ENCODE results near the gene GFPT2.
"Not testable (repeated sequence)": the region's sequence is repeated elsewhere in the genome, so short reads cannot be mapped to it uniquely, and the experiment has no call there.

Gene GFPT2

GRCh38 chr5:180304431-180305375 is 48.4 kb downstream of the GFPT2 start:
- TF ChIP-seq CTCF (IDR thresholded peaks at IDR 0.05; ENCODE audit: insufficient read depth, low read length, missing control alignments): no peak
- ChIA-PET POLR2A (no interaction called here), CTCF (interaction anchor here (1.2 to 6.5 kb wide), 5 partner anchors 11 to 213 kb away, joined by 3 to 70 read pairs (median 52); partner anchors contain the start of gene MAPK9)
- no peak for DNase-seq (ENCODE audit: low read depth, low spot score)
- no peak overlapping the region for H3K4me3 ChIP-seq (ENCODE audit: low read depth, low read length)

- no peak overlapping the region for H3K4me3 ChIP-seq (ENCODE audit: low read depth, low read length)
- ChIA-PET POLR2A (no interaction called here), CTCF (interaction anchor here (1.2 to 6.5 kb wide), 5 partner anchors 10 to 214 kb away, joined by 3 to 70 read pairs (median 52); partner anchors contain the start of gene MAPK9)
- DNase-seq (ENCODE audit: low read depth, low spot score): no peak
- TF ChIP-seq CTCF (IDR thresholded peaks at IDR 0.05; ENCODE audit: insufficient read depth, low read length, missing control alignments): no peak
These were observed 49.2 kb downstream of the GFPT2 start for GRCh38 chr5:180304016-180304292.

GRCh38 chr5:180303226-180304015 is 49.7 kb downstream of the GFPT2 start:
- DNase-seq (ENCODE audit: low read depth, low spot score): no peak
- CTCF ChIA-PET: interaction anchor here (1.2 to 6.5 kb wide), 5 partner anchors 9 to 214 kb away, joined by 3 to 70 read pairs (median 52); partner anchors contain the start of gene MAPK9
- POLR2A ChIA-PET: no interaction called here
- H3K4me3 ChIP-seq (ENCODE audit: low read depth, low read length): no peak overlapping the region
- TF ChIP-seq CTCF (IDR thresholded peaks at IDR 0.05; ENCODE audit: insufficient read depth, low read length, missing control alignments): no peak

- no peak for DNase-seq (ENCODE audit: low read depth, low spot score)
- CTCF ChIA-PET: interaction anchor here (0.9 to 6.1 kb wide), 2 partner anchors 8 to 14 kb away, joined by 5 to 70 read pairs; no protein-coding TSS in a partner anchor
- TF ChIP-seq CTCF (IDR thresholded peaks at IDR 0.05; ENCODE audit: insufficient read depth, low read length, missing control alignments): no peak
- no peak overlapping the region for H3K4me3 ChIP-seq (ENCODE audit: low read depth, low read length)
- POLR2A ChIA-PET: no interaction called here
These were observed 50.9 kb downstream of the GFPT2 start for GRCh38 chr5:180302256-180302655.

- CTCF ChIA-PET: interaction anchor here (1.0 to 2.1 kb wide), 4 partner anchors 14 to 170 kb away, joined by 3 to 13 read pairs (median 6); no protein-coding TSS in a partner anchor
- H3K4me3 ChIP-seq (ENCODE audit: low read depth, low read length): no peak overlapping the region
- POLR2A ChIA-PET: no interaction called here
- TF ChIP-seq CTCF (IDR thresholded peaks at IDR 0.05; ENCODE audit: insufficient read depth, low read length, missing control alignments): no peak
- no peak for DNase-seq (ENCODE audit: low read depth, low spot score)
These were observed 51.9 kb downstream of the GFPT2 start for GRCh38 chr5:180301253-180301652.

GRCh38 chr5:180299526-180299925 is 53.6 kb downstream of the GFPT2 start:
- TF ChIP-seq CTCF (IDR thresholded peaks at IDR 0.05; ENCODE audit: insufficient read depth, low read length, missing control alignments): no peak
- no peak for DNase-seq (ENCODE audit: low read depth, low spot score)
- POLR2A ChIA-PET: no interaction called here
- no peak overlapping the region for H3K4me3 ChIP-seq (ENCODE audit: low read depth, low read length)
- CTCF ChIA-PET: interaction anchor here (2.1 kb wide), 1 partner anchor 16 kb away, joined by 13 read pairs; no protein-coding TSS in a partner anchor

- CTCF ChIA-PET; POLR2A ChIA-PET; H3K4me3 ChIP-seq (ENCODE audit: low read depth, low read length); DNase-seq (ENCODE audit: low read depth, low spot score): not testable (repeated sequence)
These were observed 54.1 kb downstream of the GFPT2 start for GRCh38 chr5:180299014-180299413.
